ENCODE measurements around the gene P2RY8.

Gene P2RY8

GRCh38 chrX:1423215-1423614 is 113.8 kb downstream of the P2RY8 start:
- no peak for DNase-seq (ENCODE audit: low read depth)
- no peak overlapping the region for H3K4me3 ChIP-seq (ENCODE audit: low read length)
- TF ChIP-seq, protein P1, sequence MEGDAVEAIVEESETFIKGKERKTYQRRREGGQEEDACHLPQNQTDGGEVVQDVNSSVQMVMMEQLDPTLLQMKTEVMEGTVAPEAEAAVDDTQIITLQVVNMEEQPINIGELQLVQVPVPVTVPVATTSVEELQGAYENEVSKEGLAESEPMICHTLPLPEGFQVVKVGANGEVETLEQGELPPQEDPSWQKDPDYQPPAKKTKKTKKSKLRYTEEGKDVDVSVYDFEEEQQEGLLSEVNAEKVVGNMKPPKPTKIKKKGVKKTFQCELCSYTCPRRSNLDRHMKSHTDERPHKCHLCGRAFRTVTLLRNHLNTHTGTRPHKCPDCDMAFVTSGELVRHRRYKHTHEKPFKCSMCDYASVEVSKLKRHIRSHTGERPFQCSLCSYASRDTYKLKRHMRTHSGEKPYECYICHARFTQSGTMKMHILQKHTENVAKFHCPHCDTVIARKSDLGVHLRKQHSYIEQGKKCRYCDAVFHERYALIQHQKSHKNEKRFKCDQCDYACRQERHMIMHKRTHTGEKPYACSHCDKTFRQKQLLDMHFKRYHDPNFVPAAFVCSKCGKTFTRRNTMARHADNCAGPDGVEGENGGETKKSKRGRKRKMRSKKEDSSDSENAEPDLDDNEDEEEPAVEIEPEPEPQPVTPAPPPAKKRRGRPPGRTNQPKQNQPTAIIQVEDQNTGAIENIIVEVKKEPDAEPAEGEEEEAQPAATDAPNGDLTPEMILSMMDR (conservative IDR thresholded peaks at IDR 0.05; ENCODE audit: low read depth, low read length): no peak

DNA sequence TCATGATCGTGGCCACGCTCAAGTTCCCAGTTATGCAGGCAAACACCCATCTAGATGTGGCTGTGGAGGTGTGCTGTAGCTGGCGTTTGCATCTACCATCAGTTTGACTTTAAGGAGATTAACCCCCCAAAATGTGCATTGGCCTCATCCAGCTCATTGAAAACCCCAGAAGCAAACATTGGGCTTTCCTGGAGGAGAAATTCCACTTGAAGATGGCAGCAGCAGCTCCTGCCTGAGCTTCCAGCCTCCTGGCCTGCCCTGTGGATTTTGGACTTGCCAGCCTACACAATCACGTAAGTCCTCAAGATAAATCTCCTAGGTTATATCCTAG is 114.9 kb downstream of the P2RY8 start:
- DNase-seq (ENCODE audit: low read depth): no peak
- H3K4me3 ChIP-seq (ENCODE audit: low read length): no peak overlapping the region
- TF ChIP-seq, protein P1 (conservative IDR thresholded peaks at IDR 0.05; ENCODE audit: low read depth, low read length): no peak

DNA sequence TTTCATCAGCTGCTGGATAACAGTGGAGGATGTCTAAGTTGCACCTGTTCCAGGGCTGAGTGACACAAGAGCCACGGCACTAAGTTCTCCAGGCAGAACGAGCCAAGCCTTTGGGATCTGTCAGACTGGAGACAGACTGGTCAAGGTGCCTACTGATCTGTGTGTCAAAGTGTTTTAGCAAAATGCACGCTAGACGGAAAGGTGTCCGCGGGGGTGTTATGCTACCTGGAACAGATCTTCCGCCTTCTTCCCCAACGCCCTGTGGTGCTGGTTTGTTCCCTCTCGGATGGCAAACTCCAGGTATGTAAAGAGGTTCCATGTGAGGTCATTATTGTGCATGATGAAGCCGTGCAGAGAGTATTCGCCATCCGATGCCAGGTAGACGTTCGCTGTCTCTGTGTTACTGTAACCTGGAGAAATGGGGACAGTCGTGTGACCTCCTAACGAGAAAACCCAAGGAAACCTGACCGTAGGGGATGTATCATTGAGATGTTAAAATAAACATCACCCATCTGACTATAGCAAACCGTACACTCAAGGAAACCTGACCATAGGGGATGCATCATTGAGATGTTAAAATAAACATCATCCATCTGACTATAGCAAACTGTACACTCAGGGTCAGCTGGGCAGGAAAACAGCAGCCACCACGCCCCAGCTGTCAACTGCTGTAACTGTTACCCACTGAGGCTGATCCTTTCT is 115.4 kb downstream of the P2RY8 start:
- no peak for DNase-seq (ENCODE audit: low read depth)
- H3K4me3 ChIP-seq (ENCODE audit: low read length): no peak overlapping the region
- TF ChIP-seq, protein P1 (conservative IDR thresholded peaks at IDR 0.05; ENCODE audit: low read depth, low read length): no peak

GRCh38 chrX:1420371-1420770 is 116.6 kb downstream of the P2RY8 start:
- H3K4me3 ChIP-seq (ENCODE audit: low read length): no peak overlapping the region
- TF ChIP-seq, protein P1 (conservative IDR thresholded peaks at IDR 0.05; ENCODE audit: low read depth, low read length): no peak
- DNase-seq (ENCODE audit: low read depth): no peak

GRCh38 chrX:1419545-1420355 is 117.2 kb downstream of the P2RY8 start:
- no peak overlapping the region for H3K4me3 ChIP-seq (ENCODE audit: low read length)

GRCh38 chrX:1418901-1419544 is 118.0 kb downstream of the P2RY8 start:
- H3K4me3 ChIP-seq (ENCODE audit: low read length): no peak overlapping the region
- no peak for DNase-seq (ENCODE audit: low read depth)
- TF ChIP-seq, protein P1 (conservative IDR thresholded peaks at IDR 0.05; ENCODE audit: low read depth, low read length): no peak

More at GRCh38 chrX:1419545-1420355, 117.2 kb downstream of the P2RY8 start:
- DNase-seq (ENCODE audit: low read depth): no peak
- TF ChIP-seq, protein P1 (conservative IDR thresholded peaks at IDR 0.05; ENCODE audit: low read depth, low read length): no peak

Data from retinal pigment epithelial cell (primary cell).